Right renal cortex interstitium (tissue), 3 donors: ENCODE data around the gene KRT86. TPM values are rescaled to one million over a fixed set of nuclear protein-coding genes. Genes with fewer than 3 reads are reported as not detected.
"Not testable (repeated sequence)": the region's sequence is repeated elsewhere in the genome, so short reads cannot be mapped to it uniquely, and the experiment has no call there.

Experiments
- DNase-seq, 3 donors: peaks; one replicate each; pipeline ENCODE4 v3.0.0-alpha.2; 2013; ENCODE audit warnings: low read depth in 3 of 3, low spot score in 2 of 3
- polyA plus RNA-seq, 3 donors: library from polyadenylated mRNA; unstranded; fragments of 120-200 nt; gene quantifications; one replicate each; pipeline ENCODE4 v1.2.1, GENCODE V29; 2013; ENCODE audit not compliant: insufficient read length in 3 of 3

The KRT86 gene
- polyA plus RNA-seq, 3 donors: not detected

GRCh38 chr12:52331039-52331438 is 56.6 kb downstream of the KRT86 start:
- no peak for DNase-seq

- DNase-seq: no peak
Measured at GRCh38 chr12:52331833-52332232, 57.4 kb downstream of the KRT86 start.

GRCh38 chr12:52332381-52332780 is 57.9 kb downstream of the KRT86 start:
- no peak for DNase-seq

- no peak for DNase-seq
Measured at GRCh38 chr12:52333321-52333720, 58.9 kb downstream of the KRT86 start.

- no peak for DNase-seq
Measured at GRCh38 chr12:52334185-52334584, 59.7 kb downstream of the KRT86 start.

- no peak for DNase-seq
Measured at GRCh38 chr12:52335598-52336262, 61.3 kb downstream of the KRT86 start.

GRCh38 chr12:52336641-52337040 is 62.2 kb downstream of the KRT86 start:
- no peak for DNase-seq

GRCh38 chr12:52337054-52337453 is 62.6 kb downstream of the KRT86 start:
- no peak for DNase-seq

GRCh38 chr12:52338241-52338960 is 64.0 kb downstream of the KRT86 start:
- DNase-seq: no peak

GRCh38 chr12:52341066-52341580 is 66.7 kb downstream of the KRT86 start:
- DNase-seq: no peak

- DNase-seq: no peak
Measured at GRCh38 chr12:52342781-52343490, 68.5 kb downstream of the KRT86 start.

- DNase-seq: no peak
Measured at GRCh38 chr12:52343550-52343949, 69.1 kb downstream of the KRT86 start.

- DNase-seq: no peak
Measured at GRCh38 chr12:52344111-52344510, 69.7 kb downstream of the KRT86 start.

- DNase-seq: not testable (repeated sequence)
Measured at GRCh38 chr12:52345041-52345440, 70.6 kb downstream of the KRT86 start.

- DNase-seq: no peak
Measured at GRCh38 chr12:52346593-52346992, 72.1 kb downstream of the KRT86 start.

GRCh38 chr12:52347016-52347415 is 72.6 kb downstream of the KRT86 start:
- DNase-seq: no peak

- no peak for DNase-seq
Measured at GRCh38 chr12:52347551-52348510, 73.4 kb downstream of the KRT86 start.

- DNase-seq: no peak
Measured at GRCh38 chr12:52349196-52349595, 74.8 kb downstream of the KRT86 start.

- DNase-seq: no peak
Measured at GRCh38 chr12:52350021-52350620, 75.7 kb downstream of the KRT86 start.

GRCh38 chr12:52350786-52351185 is 76.3 kb downstream of the KRT86 start:
- no peak for DNase-seq
